Liver (tissue), 9 donors: ENCODE results near the gene WFS1. TPM values are rescaled to one million over a fixed set of nuclear protein-coding genes. Genes with fewer than 3 reads are reported as not detected.

Source experiments
- DNase-seq: peaks from one replicate; pipeline ENCODE4 v3.0.0-alpha.2; 2017; ENCODE audit warnings: low spot score
- H3K27ac ChIP-seq, 2 donors: one replicate each; pipeline ENCODE4 v1.7.0; 2013; ENCODE audit warnings: inconsistent platforms in 2 of 2, low read length in 2 of 2, control low read depth in 1 of 2, low read depth in 1 of 2, mild to moderate bottlenecking in 1 of 2
- H3K27me3 ChIP-seq, 4 donors: one replicate each; pipeline versions ENCODE4 v1.6.1 to v1.7.0; 2013; ENCODE audit warnings: low read length in 3 of 4, inconsistent platforms in 1 of 4, mild to moderate bottlenecking in 1 of 4, moderate library complexity in 1 of 4; ENCODE audit not compliant: control insufficient read depth in 4 of 4, insufficient read depth in 4 of 4
- H3K36me3 ChIP-seq, 4 donors: one replicate each; pipeline versions ENCODE4 v1.6.1 to v1.7.0; 2013; ENCODE audit warnings: low read length in 3 of 4, mild to moderate bottlenecking in 3 of 4, low read depth in 1 of 4, moderate library complexity in 1 of 4; ENCODE audit not compliant: control insufficient read depth in 4 of 4, insufficient read depth in 3 of 4
- H3K4me1 ChIP-seq, 4 donors: one replicate each; pipeline versions ENCODE4 v1.6.1 to v1.7.0; 2013; ENCODE audit warnings: low read length in 3 of 4, mild to moderate bottlenecking in 3 of 4, moderate library complexity in 1 of 4; ENCODE audit not compliant: control insufficient read depth in 4 of 4, insufficient read depth in 4 of 4
- H3K4me3 ChIP-seq, 3 donors: one replicate each; pipeline versions ENCODE4 v1.6.1 to v1.7.0; 2013; ENCODE audit warnings: low read length in 3 of 3, control low read depth in 1 of 3, low read depth in 1 of 3, mild to moderate bottlenecking in 1 of 3
- H3K9ac ChIP-seq, 2 donors: one replicate each; pipeline ENCODE4 v1.7.0; 2013; ENCODE audit warnings: low read length in 2 of 2, mild to moderate bottlenecking in 2 of 2, moderate library complexity in 2 of 2, control low read depth in 1 of 2, low read depth in 1 of 2
- H3K9me3 ChIP-seq, 4 donors: one replicate each; pipeline versions ENCODE4 v1.6.1 to v1.7.0; 2013; ENCODE audit warnings: low read length in 3 of 4; ENCODE audit not compliant: control insufficient read depth in 4 of 4
- EGR1 ChIP-seq, 2 donors: IDR thresholded peaks; 2 replicates each; pipeline ENCODE4 v1.6.1; 2016 to 2018; ENCODE audit warnings: antibody characterized with exemption in 2 of 2, low read depth in 2 of 2
- FOXA1 ChIP-seq: IDR thresholded peaks from 2 replicates; pipeline ENCODE4 v1.6.1; 2016; ENCODE audit warnings: antibody characterized with exemption
- FOXA2 ChIP-seq: IDR thresholded peaks from 2 replicates; pipeline ENCODE4 v1.6.1; 2016; ENCODE audit warnings: antibody characterized with exemption
- HNF4A ChIP-seq, 2 donors: conservative IDR thresholded peaks; 2 replicates each; pipeline ENCODE4 v1.6.1; 2016; ENCODE audit warnings: antibody characterized with exemption in 2 of 2, mild to moderate bottlenecking in 2 of 2
- HNF4G ChIP-seq: IDR thresholded peaks from 2 replicates; pipeline ENCODE4 v1.6.1; 2016; ENCODE audit warnings: antibody characterized with exemption
- JUND ChIP-seq, 2 donors: IDR thresholded peaks; 2 replicates each; pipeline ENCODE4 v1.6.1; 2016; ENCODE audit warnings: antibody characterized with exemption in 2 of 2
- NR2F2 ChIP-seq: IDR thresholded peaks from 2 replicates; pipeline ENCODE4 v1.6.1; 2016; ENCODE audit warnings: antibody characterized with exemption
- RAD21 ChIP-seq, 2 donors: IDR thresholded peaks; 2 replicates each; pipeline ENCODE4 v1.6.1; 2016; ENCODE audit warnings: antibody characterized with exemption in 2 of 2, mild to moderate bottlenecking in 2 of 2
- RXRA ChIP-seq, 2 donors: IDR thresholded peaks; 2 replicates each; pipeline ENCODE4 v1.6.1; 2017 to 2018; ENCODE audit warnings: antibody characterized with exemption in 2 of 2, mild to moderate bottlenecking in 1 of 2
- SP1 ChIP-seq: IDR thresholded peaks from 2 replicates; pipeline ENCODE4 v1.6.1; 2018; ENCODE audit warnings: antibody characterized with exemption, mild to moderate bottlenecking
- WGBS: extraction: QIAGEN DNeasy Blood & Tissue Kit; methylation state at CpG from one replicate; pipeline ENCODE4 v1.1.7; 2013; 5-methylcytosine and 5-hydroxymethylcytosine counted together
- polyA plus RNA-seq, 2 donors: library from polyadenylated mRNA; stranded (reverse) in 1 of 2; unstranded in 1 of 2; fragments of 200-250 nt in 1 of 2; fragments of >200 nt in 1 of 2; fragmentation: Nextera tagmentation in 1 of 2; extraction: Ambion mirVana in 1 of 2; gene quantifications; one replicate each; pipeline versions ENCODE4 v1.2.1 to v1.2.3, GENCODE V29; 2013 to 2015
- total RNA-seq, 2 donors: library from RNA; depleted of rRNA; stranded (reverse); fragments of >200 nt; gene quantifications; one replicate each; pipeline ENCODE4 v1.2.3, GENCODE V29; 2014
- TF ChIP-seq, protein P1 (sequence below): fragments of 150-350 bp; IDR thresholded peaks from 2 replicates; pipeline ENCODE4 v1.5.1; 2017; ENCODE audit warnings: improper control_type of control experiment, low read depth, low read length; ENCODE audit not compliant: missing input control
- TF ChIP-seq, protein P2 (sequence below): IDR thresholded peaks from 2 replicates; pipeline ENCODE4 v1.6.1; 2016; ENCODE audit warnings: antibody characterized with exemption
- TF ChIP-seq, protein P3 (sequence below): IDR thresholded peaks from 2 replicates; pipeline ENCODE4 v1.6.1; 2016; ENCODE audit warnings: antibody characterized with exemption
- TF ChIP-seq, protein P4 (sequence below): IDR thresholded peaks from 2 replicates; pipeline ENCODE4 v1.6.1; 2016; ENCODE audit warnings: antibody characterized with exemption, mild to moderate bottlenecking
- TF ChIP-seq, protein P5 (sequence below): IDR thresholded peaks from 2 replicates; pipeline ENCODE4 v1.6.1; 2016; ENCODE audit warnings: antibody characterized with exemption
- donor health status: healthy.
- donor health status: healthy.
- donor health status: healthy.
- donor health status: healthy.
- donor health status: healthy.

WFS1 gene
- total and polyA plus RNA-seq, 4 donors = 6.0 to 23.9 (median 13.0) TPM

DNA sequence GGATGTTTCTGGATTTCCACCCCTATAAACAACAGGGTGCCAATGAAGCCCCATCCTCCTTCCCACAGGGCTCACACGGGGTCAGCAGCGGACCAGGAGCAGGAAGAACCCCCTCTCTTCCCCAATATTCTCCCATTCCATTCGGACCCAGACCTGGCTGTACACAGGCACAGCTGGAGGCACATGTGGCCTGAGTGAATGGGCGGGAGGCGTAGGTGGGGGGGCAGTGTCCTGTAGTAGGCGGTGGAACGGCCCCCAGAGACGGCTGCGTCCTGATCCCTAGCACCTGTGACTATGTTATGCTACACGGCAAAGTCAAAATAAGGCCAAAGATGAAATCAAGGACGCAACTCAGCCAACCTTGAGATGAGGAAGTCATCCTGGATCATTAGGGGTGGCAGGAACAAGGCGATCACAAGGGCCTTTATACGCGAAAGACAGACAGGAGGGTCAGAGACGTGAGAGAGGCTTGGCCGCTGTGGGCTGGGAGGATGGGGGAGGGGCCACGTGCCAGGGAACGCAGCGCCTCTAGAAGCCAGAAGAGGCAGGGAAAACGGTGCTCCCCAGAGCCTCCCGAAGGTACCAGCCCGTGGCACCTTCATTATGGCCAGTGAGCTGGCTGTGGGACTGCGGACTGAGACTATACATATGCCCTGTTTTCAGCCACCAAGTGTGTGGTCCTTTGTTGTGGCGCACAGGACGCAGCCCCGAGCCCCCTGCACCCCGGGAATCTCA, 75.6 kb downstream of the WFS1 start:
- Histone ChIP-seq H3K9me3 (no peaks in the 10 kb centered on the region), H3K9ac (no peak overlapping the region), H3K4me1 (no peaks in the 10 kb centered on the region), H3K4me3 (no peak overlapping the region), H3K36me3 (no peaks in the 10 kb centered on the region), H3K27me3 (peaks cover 0 to 4% (median 0%) of the 10 kb centered on the region in 4 donors), H3K27ac (no peak overlapping the region)
- 69% methylated on average over 27 of the region's 27 CpGs for WGBS
- TF ChIP-seq, protein P1, sequence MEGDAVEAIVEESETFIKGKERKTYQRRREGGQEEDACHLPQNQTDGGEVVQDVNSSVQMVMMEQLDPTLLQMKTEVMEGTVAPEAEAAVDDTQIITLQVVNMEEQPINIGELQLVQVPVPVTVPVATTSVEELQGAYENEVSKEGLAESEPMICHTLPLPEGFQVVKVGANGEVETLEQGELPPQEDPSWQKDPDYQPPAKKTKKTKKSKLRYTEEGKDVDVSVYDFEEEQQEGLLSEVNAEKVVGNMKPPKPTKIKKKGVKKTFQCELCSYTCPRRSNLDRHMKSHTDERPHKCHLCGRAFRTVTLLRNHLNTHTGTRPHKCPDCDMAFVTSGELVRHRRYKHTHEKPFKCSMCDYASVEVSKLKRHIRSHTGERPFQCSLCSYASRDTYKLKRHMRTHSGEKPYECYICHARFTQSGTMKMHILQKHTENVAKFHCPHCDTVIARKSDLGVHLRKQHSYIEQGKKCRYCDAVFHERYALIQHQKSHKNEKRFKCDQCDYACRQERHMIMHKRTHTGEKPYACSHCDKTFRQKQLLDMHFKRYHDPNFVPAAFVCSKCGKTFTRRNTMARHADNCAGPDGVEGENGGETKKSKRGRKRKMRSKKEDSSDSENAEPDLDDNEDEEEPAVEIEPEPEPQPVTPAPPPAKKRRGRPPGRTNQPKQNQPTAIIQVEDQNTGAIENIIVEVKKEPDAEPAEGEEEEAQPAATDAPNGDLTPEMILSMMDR = no peak
- no peak for TF ChIP-seq RAD21 (IDR thresholded peaks at IDR 0.05)
- TF ChIP-seq, protein P2, sequence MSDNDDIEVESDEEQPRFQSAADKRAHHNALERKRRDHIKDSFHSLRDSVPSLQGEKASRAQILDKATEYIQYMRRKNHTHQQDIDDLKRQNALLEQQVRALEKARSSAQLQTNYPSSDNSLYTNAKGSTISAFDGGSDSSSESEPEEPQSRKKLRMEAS = no peak
- TF ChIP-seq EGR1 (IDR thresholded peaks at IDR 0.05; ENCODE audit: low read depth in 2 of 2) = no peak
- TF ChIP-seq RXRA (IDR thresholded peaks at IDR 0.05) = no peak
- TF ChIP-seq, protein P3, sequence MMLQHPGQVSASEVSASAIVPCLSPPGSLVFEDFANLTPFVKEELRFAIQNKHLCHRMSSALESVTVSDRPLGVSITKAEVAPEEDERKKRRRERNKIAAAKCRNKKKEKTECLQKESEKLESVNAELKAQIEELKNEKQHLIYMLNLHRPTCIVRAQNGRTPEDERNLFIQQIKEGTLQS = no peak
- TF ChIP-seq, protein P4, sequence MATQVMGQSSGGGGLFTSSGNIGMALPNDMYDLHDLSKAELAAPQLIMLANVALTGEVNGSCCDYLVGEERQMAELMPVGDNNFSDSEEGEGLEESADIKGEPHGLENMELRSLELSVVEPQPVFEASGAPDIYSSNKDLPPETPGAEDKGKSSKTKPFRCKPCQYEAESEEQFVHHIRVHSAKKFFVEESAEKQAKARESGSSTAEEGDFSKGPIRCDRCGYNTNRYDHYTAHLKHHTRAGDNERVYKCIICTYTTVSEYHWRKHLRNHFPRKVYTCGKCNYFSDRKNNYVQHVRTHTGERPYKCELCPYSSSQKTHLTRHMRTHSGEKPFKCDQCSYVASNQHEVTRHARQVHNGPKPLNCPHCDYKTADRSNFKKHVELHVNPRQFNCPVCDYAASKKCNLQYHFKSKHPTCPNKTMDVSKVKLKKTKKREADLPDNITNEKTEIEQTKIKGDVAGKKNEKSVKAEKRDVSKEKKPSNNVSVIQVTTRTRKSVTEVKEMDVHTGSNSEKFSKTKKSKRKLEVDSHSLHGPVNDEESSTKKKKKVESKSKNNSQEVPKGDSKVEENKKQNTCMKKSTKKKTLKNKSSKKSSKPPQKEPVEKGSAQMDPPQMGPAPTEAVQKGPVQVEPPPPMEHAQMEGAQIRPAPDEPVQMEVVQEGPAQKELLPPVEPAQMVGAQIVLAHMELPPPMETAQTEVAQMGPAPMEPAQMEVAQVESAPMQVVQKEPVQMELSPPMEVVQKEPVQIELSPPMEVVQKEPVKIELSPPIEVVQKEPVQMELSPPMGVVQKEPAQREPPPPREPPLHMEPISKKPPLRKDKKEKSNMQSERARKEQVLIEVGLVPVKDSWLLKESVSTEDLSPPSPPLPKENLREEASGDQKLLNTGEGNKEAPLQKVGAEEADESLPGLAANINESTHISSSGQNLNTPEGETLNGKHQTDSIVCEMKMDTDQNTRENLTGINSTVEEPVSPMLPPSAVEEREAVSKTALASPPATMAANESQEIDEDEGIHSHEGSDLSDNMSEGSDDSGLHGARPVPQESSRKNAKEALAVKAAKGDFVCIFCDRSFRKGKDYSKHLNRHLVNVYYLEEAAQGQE = no peak
- TF ChIP-seq JUND (IDR thresholded peaks at IDR 0.05) = no peak
- TF ChIP-seq HNF4A (conservative IDR thresholded peaks at IDR 0.05) = no peak
- TF ChIP-seq NR2F2 = no peak
- no peak for TF ChIP-seq FOXA2
- no peak for TF ChIP-seq HNF4G
- TF ChIP-seq SP1 = no peak
- TF ChIP-seq, protein P5, sequence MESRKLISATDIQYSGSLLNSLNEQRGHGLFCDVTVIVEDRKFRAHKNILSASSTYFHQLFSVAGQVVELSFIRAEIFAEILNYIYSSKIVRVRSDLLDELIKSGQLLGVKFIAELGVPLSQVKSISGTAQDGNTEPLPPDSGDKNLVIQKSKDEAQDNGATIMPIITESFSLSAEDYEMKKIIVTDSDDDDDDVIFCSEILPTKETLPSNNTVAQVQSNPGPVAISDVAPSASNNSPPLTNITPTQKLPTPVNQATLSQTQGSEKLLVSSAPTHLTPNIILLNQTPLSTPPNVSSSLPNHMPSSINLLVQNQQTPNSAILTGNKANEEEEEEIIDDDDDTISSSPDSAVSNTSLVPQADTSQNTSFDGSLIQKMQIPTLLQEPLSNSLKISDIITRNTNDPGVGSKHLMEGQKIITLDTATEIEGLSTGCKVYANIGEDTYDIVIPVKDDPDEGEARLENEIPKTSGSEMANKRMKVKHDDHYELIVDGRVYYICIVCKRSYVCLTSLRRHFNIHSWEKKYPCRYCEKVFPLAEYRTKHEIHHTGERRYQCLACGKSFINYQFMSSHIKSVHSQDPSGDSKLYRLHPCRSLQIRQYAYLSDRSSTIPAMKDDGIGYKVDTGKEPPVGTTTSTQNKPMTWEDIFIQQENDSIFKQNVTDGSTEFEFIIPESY = no peak
- TF ChIP-seq FOXA1 = no peak
- no peak for DNase-seq

DNA sequence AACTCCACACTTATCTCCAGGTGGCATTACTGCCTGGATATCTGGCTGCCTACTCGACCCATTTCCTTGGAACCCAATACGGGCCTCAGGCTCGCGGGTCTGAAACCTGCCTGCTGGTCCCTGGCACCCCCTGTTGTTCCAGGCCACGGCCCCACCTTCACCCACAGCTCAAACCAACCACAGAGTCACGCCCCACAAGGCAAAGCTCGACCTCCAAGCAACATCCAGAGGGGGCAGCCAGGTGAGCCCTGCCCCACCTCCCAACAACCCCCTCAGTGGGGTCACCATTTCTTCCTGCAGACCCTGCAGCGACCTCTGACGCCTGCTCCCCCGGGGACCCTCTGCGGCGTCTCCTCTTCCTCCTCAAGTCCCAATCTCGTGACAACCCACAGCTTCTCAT, 76.2 kb downstream of the WFS1 start:
- no peaks in the 10 kb centered on the region for H3K36me3 ChIP-seq
- no peak for DNase-seq
- 71% methylated on average over 13 of the region's 13 CpGs for WGBS
- no peaks in the 10 kb centered on the region for H3K4me1 ChIP-seq
- no peak overlapping the region for H3K27ac ChIP-seq
- H3K9ac ChIP-seq = no peak overlapping the region
- peaks cover 0 to 4% (median 0%) of the 10 kb centered on the region in 4 donors for H3K27me3 ChIP-seq
- no peak overlapping the region for H3K4me3 ChIP-seq
- no peaks in the 10 kb centered on the region for H3K9me3 ChIP-seq
- no peak for TF ChIP-seq RAD21 (IDR thresholded peaks at IDR 0.05)
- TF ChIP-seq, protein P1 = no peak
- TF ChIP-seq, protein P3 = no peak
- no peak for TF ChIP-seq JUND (IDR thresholded peaks at IDR 0.05)
- TF ChIP-seq, protein P4 = no peak
- TF ChIP-seq, protein P2 = no peak
- TF ChIP-seq FOXA2 = no peak
- no peak for TF ChIP-seq HNF4G
- TF ChIP-seq RXRA (IDR thresholded peaks at IDR 0.05) = no peak
